GM21576 (cell line): ENCODE measurements around the gene SYNE1.

Source experiments
- ATAC-seq: cut with Tn5 transposase; IDR thresholded peaks from one replicate; pipeline ENCODE4 v1.9.1; 2021; ENCODE audit warnings: mild to moderate bottlenecking, moderate library complexity; ENCODE audit not compliant: unreplicated experiment

SYNE1 gene

DNA sequence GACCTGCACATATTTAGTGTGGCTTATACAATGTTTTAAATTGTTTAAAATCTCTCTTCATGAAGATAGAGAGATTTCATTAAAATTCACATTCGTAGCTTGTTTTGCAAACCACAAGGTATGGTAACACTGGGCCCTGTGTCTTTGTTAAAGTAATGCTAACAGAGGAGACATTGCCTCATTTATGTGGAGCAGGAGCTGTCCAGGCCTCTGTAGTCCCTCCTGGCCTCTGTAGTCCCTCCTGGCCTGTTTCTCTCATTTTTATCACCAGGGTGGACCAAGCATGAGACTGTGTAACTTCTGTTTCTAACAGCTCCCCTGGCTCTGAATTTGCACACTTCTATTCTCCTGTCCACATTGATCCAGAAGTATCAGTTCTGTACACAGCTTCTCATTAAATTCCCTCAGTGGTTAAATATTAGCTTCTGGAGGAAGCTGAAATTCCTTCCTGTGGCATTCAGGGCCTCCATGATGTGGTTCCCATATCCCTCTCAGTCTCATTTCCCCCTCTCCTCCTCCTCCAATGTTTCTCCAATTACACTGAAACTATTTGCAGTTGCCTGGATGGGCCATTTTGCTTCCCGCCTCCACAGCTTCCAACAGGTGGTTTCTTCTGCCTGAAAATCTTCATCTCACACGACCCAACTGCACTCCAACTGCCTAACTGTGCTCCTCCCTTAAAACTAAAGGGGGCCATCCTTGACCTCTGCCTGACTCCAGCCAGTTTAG lies 340.4 kb downstream of the SYNE1 start:
- ATAC-seq, result no peak

DNA sequence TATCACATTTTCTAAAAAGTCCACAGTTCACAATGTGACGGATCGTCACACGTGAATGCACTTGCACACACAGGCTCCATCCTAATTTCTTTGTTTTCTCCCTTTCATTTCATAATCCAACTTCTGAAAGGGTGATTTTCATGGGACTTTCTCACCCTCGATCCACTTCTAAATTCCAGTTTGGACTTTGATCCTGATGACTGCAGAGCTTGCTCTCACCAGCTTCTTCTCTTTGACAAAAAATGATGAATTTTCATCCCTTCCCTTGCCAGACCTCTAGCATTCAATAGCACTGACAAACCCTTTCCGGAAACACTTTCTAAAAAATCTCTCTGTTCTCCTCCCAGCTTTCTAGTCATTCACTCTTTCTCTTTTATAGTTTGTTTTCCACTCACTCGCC lies 341.2 kb downstream of the SYNE1 start:
- ATAC-seq, result no peak

DNA sequence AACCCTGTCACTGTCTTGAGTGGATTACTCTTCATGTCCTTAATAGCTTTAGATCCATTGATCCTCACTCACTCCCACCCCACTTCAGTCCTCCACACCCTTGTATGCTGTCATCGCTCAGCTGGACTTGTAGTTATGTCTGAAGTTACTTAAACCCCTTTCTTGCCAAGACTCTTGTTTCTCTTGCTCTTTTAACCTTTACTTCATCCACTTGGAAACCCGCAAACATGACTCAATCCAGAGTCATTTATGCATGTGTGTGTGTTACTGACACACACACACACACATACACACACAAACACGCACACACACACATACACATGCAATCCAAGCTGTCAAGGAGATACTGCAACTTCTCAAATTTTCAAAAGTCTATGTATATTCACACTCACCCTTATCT lies 341.8 kb downstream of the SYNE1 start:
- ATAC-seq, result no peak

DNA sequence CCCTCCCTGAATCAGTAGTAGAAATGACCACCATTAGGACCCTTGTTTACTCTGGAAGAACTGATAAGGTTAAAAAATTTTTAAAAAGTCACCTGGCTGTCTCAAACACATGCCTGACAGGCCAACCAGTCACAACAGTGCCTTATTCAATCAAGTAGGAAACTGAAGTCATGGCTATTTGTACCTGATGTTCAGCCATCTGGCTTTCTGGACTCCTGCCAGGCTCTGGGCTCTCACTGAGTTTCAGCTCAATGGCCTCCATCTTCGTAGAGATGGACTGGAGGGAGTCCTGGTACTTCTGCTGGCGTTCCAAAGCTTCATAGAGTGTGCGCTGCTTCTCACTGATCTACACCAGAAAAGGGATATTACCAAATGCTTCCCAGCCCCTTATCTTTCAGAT lies 343.8 kb downstream of the SYNE1 start:
- no peak for ATAC-seq

DNA sequence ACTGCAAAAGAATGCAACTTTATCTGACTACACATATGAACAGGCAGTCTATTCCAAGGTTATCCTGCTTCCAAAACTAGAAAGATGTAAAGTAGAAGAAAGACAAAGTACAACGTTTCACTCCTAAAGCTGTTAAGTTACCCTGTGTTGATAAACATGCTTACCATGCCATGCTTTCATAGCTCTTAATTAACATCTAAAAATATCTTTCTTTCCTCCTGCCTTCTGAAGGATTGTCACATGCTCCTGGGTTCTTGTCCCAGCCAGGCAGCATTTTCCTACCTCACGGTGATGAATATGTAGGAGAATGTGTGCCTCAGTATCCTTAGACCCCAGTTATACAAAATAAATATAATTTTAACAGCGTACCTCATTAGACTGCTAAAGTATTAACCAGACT lies 344.6 kb downstream of the SYNE1 start:
- no peak for ATAC-seq

DNA sequence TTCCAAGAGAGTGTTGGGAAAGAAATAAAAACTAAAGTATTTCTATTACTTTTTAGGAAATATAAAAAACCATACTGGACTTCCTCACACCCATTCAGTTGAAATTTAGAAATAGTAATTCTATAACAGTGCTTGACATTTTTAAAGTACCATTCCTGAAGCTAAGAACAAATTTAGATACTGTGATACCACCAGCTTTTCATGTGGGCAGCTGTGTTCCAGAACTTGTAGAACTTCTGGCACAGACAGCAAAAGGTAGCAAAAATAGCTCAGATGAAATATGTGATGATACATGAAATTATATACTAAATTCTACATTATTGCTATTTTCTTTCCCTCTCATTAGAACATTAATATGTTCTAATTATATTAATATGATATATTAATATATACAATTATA lies 346.5 kb downstream of the SYNE1 start:
- ATAC-seq, result no peak

DNA sequence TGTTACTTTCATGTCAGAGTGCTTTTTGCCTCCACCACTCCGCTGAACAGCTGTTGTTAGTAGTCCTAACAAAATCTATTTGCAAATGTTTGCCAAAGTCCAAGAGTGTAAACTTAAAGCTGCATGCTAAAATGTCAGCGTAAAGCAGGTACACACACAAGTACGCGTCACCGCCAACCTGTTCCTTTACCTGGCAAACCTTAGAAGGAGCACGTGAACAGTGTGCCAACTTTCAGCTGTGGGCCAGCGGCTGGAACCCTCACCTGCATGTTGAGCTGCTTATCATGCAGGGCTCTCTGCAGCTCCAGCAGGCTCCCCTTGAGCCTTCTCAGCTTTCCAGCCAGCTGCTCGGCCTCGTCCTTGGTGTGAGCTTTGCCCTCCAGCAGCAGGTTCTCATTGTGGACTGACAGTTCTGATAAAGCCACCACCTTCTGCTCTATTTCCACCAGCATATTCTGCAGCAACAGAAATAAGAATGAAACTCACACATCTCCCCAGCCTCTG lies 359.3 kb downstream of the SYNE1 start:
- ATAC-seq, result no peak

DNA sequence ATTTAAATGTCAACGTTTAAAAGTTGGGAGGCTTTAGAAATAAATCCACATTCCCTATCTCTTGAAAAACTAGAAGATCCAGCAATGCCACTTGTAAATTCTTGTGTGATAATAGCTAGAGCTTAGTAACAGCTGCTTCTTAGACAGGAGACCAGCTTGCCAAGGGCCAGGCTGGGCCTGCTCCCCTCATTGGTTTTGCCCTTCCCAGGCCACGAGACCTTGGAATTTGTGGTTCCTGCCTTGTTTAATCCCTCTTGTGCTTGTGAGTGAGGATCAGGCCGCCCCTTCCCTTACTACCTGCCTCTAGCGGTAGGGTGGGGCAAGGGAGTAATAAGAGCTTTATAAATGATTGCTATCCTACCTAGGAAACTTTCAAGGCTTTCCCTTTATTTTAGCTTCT lies 363.5 kb downstream of the SYNE1 start:
- ATAC-seq, result no peak

DNA sequence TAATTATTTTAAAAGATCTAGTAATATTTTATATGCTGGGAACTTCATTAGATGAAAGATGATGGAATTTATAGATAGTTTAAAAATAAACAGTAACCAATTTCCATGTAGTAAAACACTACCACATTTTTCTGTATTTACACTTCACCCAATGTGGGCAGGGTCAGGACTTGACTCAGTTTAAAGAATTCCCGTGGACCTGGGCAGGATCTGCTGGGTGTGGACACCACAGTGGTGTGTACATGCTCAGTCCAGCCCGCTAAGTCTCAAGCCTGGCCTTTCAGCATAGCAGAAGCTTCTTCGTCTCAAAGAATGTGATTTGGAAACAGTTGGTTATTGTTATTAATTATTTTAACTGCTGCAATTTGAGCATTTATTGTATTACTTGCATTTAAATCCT lies 364.2 kb downstream of the SYNE1 start:
- ATAC-seq, result no peak

DNA sequence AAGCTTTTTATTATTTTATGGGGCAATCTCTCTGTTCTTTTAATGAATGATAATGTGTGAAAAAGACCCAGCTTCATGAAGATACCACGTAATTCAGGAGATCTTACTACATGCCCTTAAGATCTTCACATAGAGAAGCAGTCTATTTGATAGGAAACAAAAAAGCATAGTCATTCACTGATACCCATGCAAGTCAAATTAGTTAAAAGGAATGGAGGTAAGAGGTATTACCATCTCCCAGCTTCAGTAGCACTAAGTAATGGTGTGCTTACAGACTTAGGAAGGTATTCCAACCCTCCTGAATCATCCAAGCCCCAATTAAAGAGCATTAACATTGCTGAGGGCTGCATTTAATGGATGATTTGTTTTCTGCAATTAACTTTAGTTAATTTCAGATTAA lies 364.7 kb downstream of the SYNE1 start:
- ATAC-seq, result no peak

DNA sequence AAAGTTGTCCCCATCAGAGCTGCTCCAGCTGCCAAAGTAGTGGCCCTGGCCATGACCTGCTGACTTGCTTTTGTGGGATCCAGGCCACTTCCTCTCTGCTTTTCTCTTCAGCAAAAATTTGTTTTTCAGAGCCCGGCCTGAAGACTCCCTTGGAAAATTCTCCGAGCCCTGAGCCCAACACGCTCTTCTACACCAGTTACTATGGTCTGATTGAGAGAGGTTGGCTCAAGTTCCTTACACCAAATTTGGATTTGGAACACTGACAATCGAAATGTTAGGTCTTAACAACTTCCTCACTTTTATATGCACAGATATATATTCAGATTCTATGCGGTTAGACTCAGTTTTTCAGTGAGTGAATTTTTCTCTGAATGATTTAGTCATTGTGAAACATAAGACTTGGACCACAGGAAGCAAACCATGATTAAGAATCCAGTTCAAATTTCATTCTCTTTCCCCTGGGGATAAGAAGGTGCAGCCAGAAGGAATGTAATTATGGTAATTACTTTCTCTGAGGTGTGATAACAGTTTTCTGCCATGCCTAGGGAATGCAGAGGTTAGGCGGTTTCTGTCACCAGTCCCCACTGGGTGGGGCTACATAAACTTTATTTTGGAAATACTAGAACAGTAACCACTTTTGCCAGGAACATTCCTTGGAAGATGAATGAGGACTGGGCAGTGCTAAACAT lies 365.2 kb downstream of the SYNE1 start:
- no peak for ATAC-seq

DNA sequence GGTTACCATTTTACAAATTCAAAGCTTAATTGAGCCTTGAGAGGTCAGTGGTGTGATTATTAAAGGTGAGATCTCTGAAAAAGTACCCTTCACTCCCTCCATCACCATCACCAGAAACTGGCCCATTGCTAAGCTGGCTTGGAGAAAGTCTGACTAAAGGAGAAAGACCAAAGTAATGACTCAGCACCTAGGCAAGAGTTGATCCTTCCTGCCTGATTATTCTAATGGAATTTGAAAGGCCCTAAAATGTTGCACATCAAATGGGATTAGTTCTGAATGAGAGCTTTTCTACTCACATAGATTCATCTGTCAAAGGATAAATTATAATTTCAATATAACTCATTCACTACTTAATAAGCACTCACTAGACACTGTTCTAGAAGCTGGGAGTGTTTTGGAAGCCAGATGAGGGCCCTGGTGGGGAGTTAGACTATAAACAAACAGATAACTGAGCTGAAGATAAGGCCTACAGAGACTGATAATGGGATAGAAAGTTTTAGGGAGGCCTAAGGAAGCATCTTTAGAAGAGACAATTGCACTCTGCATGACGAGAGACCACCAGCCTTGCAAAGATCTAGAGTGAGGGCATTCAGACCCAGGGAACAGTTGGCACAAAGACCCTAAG lies 366.7 kb downstream of the SYNE1 start:
- ATAC-seq, result no peak

DNA sequence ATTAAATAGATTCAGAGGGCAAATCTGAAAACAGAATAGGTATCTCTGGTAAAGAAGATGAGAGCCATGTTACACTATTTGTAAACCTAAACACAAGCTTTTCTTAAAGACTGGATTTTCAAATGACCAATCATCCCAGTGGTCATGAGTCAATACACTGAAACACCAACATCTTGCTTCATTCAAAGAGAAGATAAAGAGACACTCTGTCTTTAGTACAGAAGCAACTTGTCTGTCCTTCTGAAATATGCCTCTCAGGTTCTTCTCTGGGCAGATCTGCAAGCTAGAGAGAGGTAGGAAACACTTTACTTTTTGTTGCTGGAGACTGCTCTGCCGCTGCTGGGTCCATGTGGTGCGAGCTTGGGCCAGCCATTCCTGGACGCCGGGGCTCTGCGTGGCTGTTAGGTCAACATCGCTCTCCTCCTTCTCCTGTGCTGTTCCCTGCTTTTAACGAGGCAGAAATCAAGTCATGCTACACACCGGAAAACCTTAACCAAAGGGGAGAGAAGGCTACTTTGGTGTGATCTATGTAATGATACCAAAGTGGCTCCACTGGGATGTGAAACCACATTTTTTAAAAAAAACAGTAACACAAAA lies 368.2 kb downstream of the SYNE1 start:
- no peak for ATAC-seq

DNA sequence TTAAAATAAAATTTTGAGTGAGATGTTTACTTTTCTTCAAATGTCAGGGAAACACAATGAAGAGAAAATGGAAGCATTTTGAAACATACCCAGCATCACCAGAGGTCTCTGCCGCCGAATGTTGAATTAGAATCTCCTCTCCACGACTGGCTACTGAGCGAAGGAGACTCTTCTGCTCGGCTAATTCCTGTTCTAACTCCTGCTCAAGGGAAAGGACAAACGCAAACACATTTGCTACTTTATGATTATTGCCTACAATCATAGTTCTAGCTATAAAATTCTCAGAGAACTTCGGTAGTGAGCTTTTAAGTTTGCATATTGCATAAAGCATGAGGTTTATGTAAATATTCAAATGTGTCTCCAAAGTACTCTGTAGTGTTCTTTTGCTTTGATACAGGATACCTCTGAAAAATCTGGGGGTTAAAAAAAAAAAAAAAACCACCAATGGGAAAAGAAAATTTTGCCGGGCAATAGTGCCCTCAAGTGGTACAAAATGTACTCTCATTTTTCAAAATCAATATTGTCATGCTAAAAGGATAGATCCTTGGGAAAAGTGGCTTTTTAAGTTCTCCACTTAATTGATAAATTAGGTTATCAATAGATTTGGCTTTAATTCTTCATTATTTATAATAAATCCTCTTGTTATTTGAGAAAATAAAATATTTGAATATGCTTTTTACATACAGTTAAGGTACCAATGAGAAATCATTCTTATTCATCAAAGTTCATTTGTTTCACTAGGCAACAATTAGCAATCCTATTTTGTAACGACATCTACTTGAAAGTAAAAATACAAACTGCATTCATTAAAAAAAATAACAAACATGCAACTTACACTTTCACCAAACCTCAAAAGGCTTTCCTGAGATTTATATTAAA lies 369.0 kb downstream of the SYNE1 start:
- no peak for ATAC-seq

DNA sequence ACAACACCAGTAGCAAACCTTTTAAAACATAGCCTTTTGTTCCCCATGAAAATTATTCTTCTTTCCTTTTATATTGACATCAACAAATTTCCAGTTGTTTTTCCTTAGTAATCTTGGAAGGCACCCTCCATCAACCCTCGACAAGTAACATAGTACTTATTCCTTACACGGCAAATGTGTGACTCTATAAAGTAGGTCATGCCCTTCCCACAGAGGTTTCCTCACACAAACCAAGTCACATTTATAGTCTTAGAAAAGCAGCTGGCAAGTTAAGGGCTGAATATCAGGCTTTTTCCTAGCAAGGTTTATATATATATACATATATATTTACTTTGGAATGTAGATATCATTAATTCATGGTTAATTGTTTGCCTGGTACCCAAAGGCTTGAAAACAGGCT lies 371.5 kb downstream of the SYNE1 start:
- ATAC-seq, result no peak

DNA sequence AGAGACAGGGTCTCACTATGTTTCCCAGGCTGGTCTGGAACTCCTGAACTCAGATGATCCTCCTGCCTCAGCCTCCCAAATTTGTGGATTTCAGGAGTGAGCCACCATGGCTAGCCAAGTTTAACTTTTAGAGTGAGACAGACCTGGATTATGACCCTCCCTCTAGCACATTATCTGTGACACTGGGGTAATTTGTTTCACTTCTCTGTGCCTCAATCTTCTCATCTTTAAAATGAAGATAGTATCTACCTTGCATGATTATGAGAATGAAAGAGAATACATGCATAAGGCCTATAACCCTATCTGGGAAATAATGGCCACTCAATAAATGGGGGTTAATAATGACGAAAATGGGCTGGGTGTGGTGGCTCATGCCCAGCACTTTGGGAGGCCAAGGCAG lies 373.6 kb downstream of the SYNE1 start:
- ATAC-seq, result no peak

DNA sequence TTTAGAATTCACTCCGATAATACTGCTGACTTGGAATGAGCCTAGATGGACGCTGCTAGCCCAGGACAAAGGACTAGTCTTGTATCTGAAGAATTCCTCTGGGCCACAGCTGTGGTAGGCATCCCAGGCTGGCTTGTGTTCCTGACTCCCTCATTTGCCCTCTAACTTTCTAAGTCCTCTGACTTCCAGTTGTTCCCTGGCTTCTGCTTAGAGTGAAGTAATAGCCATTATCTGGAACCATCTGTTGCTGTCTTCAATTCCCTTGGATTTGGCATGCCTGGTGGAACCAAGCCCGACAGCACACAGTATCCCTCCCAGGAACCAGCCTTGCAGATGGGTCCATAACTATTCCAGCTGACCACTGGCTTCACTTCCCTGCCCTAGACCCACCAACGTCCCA lies 376.0 kb downstream of the SYNE1 start:
- no peak for ATAC-seq

DNA sequence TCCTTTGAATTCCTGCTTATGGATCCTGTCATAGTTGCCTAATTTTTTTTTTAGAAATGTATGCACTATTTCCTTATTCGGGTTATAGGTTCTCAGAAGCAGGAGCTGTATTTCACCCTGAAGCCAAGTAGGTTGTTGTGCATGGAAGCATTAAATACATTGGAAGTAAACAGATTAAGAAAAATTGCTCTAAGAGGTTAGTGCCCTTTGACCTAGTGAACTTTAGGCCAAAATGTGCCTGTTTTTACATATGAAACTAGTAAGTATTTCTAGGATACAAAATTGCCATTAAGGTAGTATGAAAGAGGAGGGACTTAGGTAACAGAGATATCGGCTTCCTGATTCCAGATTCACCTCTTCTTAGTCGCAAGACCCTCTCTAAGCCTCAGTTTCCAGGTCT lies 377.9 kb downstream of the SYNE1 start:
- no peak for ATAC-seq

DNA sequence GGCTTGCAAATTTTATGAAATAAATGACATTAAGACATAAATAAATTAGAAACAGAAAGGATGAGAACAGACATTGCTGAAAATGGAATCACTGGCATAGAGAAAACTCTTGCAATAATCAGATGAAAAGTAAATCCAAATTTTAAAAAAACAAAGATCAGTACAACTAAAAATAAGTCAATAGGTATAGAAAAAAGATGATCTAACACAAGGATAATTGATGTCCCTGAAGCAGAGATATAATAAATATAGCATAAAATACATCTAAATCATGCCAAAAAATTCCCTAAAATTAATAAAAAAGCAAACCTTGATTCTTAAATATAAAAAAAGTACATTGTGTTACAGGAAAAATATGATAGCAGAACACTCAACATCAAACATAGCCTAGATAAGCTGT lies 379.6 kb downstream of the SYNE1 start:
- ATAC-seq, result no peak

DNA sequence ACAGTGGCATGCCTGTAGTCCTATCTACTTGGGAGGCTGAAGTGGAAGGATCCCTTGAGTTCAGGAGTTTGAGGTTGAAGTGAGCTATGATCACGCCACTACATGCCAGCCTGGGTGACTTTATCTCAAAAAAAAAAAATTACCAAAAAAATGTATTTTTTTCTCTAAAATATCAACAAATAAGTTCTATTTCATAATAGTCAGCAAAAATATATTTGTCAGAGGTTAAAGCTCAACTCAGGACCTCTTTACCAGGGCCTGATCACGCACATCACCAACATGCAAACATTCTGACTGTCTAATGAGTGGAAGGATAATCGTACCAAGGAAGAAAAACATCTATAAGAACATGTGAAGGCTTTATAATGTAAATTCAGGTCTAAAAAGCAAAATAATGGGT lies 387.0 kb downstream of the SYNE1 start:
- no peak for ATAC-seq

DNA sequence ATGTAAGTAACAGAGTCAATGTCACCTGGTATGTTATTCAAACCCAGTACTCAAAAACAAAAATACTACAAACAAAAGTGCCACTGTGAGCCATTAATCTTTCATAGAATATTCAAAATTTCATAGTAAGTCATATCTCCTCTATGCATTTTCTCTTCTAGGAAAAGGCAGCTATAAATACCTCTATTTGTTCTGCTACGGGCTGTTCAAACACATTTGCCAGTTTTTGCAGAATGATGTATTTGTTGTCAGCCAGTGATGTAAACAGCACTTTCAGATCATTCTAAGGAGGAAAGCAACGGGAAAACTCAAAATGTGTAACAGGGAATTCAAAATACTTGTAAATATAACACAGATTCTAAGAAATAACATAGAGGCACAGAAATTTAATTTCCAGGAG lies 388.2 kb downstream of the SYNE1 start:
- no peak for ATAC-seq
